HG03039 (cell line): ENCODE results near the gene SLC22A1.

Experiments
- ATAC-seq: cut with Tn5 transposase; IDR thresholded peaks from one replicate; pipeline ENCODE4 v1.9.1; 2021; ENCODE audit warnings: mild to moderate bottlenecking, moderate library complexity; ENCODE audit not compliant: unreplicated experiment

The SLC22A1 gene

DNA sequence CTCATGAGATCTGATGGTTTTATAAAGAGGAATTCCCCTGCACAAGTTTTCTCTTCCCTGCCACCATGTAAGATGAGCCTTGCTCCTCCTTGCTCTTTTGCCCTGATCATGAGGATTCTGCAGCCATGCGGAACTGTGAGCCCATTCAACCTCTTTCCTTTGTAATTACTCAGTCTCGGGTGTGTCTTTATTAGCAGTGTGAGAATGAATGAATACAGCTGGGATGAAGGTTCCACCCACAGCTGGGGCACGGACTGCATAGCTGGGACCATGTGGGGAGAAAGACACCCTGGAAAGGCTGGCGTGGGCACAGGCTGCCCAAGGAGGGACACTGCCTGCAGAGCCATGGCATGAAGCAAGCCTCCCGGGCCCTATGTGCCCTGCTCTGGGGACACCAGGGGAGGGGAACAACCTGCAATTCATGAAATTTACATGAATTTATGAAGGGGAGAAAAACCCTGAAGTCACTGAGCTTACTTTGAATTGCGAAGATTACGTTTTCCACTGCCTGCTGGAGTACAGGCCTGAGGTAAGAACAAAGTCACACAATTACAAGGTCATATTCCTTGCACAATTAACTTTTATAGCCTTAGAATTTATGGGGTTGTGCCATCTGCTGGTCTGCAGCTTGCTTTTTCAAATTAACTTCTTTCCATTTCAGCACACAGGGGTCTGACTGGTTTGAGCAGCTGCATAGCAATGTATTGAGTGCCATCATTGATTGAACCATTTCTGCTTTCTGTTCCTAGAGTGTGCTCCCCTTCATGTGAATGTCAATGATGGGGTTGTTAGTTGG lies 46.2 kb downstream of the SLC22A1 start:
- ATAC-seq: no peak

DNA sequence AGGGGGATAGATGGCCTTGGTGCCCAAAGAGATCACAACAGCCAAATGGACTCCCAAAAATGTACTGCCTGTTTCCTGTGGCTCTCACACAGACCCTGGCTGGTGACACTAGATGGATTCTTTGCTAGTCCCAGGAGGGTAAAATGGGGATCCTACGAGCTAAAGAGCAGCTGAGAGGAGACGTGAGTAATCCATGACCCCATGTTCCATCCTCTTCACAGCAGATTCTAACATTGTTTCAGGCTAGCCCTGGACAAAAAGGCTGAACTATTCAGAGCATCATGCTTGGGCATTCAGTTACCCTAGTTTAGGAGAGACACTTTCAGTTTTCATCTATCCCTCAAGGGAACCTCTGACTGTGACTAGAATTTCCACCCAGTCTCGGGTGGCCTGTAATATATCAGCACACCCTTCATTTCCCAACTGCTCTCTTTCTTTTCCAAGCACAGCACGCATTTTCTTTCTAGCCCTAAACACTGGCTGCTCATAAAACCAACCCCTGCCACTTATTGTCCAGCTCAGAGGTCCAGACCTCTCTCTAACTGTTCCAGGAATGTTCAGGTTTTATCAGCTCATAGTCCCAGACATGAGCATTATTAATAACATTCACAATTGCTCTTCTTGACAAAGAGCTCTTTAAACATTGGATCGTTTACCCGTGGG lies 48.5 kb downstream of the SLC22A1 start:
- no peak for ATAC-seq

DNA sequence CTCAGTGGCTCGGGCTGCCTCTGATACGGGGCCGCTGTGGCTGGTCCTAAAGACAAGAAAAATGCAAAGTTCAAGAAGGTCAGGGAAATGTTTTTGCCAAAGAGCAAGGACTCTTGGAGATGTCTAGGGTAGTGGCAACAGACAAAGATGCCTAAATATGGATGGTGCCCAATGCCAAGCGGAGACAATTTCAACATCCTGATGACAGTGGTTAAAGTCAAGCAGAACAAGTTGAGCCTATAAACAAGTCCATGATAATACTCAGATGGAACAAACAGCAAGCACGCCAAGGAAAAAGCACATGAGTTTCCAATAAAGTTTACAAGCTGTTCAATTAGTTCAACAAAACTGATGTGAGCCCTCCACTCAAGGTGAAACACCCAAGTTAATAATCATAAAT lies 51.1 kb downstream of the SLC22A1 start:
- ATAC-seq: no peak

GRCh38 chr6:160173806-160174527 lies 52.4 kb downstream of the SLC22A1 start:
- no peak for ATAC-seq

- no peak for ATAC-seq
These were observed 53.1 kb downstream of the SLC22A1 start for GRCh38 chr6:160174681-160175080.

- ATAC-seq: no peak
These were observed 55.6 kb downstream of the SLC22A1 start for GRCh38 chr6:160177220-160177619.

DNA sequence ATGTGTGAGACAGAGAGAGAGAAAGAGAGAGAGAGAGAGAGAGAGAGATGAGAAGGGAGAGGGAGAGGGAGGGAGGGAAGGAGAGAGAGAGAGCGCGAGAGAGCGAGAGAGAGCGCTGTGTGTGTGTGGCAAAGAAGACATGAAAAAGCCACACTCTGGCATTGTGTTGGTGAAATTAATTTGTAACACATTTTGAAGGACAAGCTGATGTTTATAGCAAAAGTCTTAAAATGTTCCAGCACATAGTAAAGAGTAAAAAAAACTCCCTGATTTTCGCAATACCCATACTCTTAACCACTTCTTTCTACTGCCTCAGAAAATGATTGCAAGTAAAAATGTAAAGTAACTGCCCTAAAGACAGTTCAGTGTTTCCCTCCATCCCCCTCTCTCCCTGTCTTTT lies 56.7 kb downstream of the SLC22A1 start:
- ATAC-seq: no peak

DNA sequence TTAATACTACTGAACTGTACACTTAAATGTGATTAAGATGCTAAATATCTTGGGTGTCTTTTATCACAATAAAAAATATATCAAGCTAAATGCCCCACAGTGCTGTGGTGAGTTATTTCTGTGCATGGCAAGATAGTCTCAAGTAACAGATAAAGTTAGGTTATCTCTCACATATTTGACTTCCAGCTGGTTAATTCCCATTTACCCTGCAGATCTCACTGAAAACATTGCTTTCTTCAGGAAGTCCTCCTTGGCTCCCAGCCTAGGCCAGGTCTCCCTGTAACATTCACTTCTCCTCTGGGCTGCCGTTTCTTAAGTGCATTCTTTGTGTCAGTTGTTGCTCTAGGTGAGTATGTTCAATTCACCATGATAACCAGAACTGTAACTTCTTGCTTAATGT lies 59.1 kb downstream of the SLC22A1 start:
- ATAC-seq: no peak

- no peak for ATAC-seq
These were observed 67.2 kb downstream of the SLC22A1 start for GRCh38 chr6:160188773-160189172.

DNA sequence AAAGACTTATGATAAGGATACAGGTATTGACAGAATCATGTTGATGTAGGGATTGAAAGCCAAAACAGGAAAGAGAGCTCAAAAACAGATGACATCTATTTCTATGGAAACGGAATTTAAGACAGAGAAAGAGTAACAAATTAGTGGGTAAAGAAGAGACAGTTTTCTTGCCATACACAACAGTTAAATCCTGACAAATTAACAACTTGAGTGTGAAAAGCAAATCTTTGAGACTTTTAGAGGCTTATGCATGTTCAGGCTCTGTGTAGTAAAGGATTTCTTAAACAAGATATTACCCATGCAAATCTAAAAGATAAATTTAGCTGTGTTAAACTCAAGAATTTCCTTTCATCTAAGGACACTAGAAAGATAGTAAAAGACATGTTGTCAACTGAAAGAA lies 68.5 kb downstream of the SLC22A1 start:
- no peak for ATAC-seq

DNA sequence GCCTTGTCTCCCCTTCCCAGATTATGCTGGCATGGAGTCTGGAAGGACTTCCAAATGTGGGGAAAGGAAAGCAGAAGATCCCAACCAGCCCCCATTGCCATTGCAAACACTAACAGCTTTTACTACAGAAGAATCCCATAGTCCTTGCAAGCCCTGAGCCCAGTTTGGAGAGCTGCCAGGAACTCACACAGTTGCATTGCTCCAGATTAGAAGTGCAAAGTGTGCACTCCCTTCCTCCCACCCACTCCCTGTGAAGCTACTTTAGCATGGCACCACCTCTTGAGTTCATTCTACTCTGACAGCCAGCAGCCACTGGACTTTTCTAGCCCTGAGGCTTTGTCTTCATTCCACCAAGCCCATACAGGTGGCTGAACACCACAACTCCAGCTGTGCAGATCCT lies 69.4 kb downstream of the SLC22A1 start:
- ATAC-seq: no peak

- no peak for ATAC-seq
These were observed 71.2 kb downstream of the SLC22A1 start for GRCh38 chr6:160192840-160193239.

GRCh38 chr6:160194808-160195207 lies 73.2 kb downstream of the SLC22A1 start:
- no peak for ATAC-seq

GRCh38 chr6:160197662-160198061 lies 76.0 kb downstream of the SLC22A1 start:
- no peak for ATAC-seq

DNA sequence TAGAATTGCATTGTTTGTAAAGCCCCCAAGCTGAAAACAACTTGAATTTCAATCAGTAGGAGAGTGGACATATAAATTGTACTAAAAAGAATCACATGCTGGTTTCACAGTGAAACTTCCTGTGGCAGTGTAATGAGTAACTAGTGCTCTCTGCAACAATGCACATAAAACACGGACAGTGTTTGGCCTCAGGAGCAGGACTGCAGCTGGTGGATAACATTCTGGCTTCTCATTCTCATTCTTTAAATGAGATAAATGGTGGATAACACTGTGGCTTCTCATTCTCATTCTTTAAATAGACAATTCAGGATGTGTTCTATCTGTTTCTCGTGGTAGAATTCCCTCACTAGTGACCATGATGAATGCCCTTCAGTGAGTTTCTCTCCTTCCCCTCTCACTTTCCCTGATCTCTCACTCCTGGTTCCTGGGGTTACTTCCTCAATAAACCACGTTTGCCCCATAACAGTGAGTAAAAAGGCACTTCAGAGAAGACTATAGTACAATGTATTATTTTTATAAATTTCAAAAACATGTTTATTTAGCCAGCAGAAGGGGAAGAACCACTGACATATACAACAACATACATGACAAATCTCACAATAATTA lies 77.1 kb downstream of the SLC22A1 start:
- ATAC-seq: peak; percentile 59

GRCh38 chr6:160201061-160201460 lies 79.4 kb downstream of the SLC22A1 start:
- no peak for ATAC-seq

- ATAC-seq: no peak
These were observed 80.8 kb downstream of the SLC22A1 start for GRCh38 chr6:160202411-160202810.

DNA sequence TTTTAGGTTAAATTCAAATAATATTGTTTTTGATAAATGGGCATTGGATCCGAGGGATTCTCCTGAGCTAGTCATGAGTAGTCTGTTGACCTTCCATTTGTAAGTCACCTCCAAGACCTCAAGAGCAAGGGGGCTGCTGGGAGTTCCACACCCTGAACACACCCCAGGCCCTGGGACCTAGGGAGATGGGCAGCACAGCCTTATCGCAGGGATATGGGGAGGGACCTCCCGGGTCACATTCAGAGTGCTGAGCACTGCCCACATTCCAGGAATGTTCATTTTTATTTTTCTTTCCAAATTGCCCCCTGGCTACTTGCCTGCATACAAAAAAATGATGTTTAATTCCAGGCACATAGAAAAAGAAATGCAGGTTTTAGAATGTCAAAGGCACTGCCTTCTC lies 81.5 kb downstream of the SLC22A1 start:
- ATAC-seq: no peak

DNA sequence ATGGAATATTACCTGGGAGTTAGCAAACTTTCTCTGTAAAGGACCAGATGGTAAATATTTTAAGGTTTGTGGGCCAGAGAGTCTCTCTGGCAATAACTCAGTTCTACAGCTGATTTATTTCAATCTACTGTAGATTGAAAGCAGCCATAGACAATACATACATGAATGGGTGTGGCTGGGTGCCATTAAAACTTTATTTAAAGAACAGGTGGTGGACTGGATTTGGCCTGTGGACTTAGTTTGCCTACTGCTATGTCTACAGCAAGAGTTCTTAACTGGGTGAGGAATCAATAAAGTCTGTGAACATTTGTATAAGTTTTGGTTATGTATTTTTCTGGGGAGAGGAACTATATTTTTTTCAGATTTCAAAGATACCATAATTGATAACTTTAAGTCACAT lies 81.9 kb downstream of the SLC22A1 start:
- no peak for ATAC-seq

DNA sequence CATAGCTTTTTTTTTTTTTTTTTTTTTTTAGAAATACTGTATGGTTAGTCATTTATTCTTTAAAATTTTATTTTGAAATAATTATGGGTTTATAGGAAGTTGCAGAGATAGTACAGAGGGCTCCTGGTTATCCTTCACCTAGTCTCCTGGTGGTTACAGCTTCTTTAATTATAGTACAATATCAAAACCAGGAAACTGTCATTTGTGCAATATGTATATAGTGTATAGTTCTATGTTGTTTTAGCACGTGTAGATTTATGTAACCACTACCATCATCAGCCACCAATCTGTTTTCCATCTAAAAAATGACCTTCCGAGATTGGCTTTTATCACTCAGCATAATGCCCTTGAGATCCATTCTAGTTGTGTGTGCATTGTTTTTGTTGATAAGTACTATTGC lies 82.3 kb downstream of the SLC22A1 start:
- ATAC-seq: no peak

DNA sequence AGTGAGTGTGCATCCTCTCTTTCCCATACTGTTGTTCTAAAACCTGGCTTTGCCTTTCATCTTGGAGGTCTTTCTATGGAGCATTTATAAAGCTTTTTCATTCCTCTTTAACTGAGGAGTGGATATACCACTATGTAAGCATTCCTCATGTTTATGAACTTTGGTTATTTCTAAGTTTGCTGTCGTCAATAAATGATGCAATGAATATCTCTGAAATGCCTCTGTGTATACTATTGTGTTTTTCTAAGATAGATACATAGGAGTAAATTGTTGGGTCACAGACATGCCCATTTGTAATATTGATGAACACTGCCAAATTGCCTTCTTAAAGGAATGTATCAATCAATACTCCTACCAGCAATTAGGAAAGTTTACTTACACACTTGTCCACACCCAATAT lies 83.1 kb downstream of the SLC22A1 start:
- ATAC-seq: no peak

GRCh38 chr6:160207618-160208017 lies 86.0 kb downstream of the SLC22A1 start:
- no peak for ATAC-seq
